A673 (cell line): Measurements from ENCODE around the gene RIBC2. TPM values are rescaled to one million over a fixed set of nuclear protein-coding genes. Genes with fewer than 3 reads are reported as not detected.

Experiments used
- BruUV-seq: library from RNA; stranded (reverse); fragments of 400-500 nt; replicated peaks from 2 replicates; lab custom pipeline; 2021; lab: Mats Ljungman, UMichigan
- CTCF ChIA-PET: fragments of 300-600 bp; sonication (Branson Sonifier 250); formaldehyde crosslinking; loops from one replicate; lab custom pipeline; 2022; ENCODE audit warnings: antibody characterized with exemption; lab: Charles Lee
- POLR2A ChIA-PET: fragments of 300-600 bp; sonication (Branson Sonifier 250); formaldehyde crosslinking; loops from one replicate; lab custom pipeline; 2022; ENCODE audit warnings: antibody characterized with exemption; ENCODE audit not compliant: low non-redundant PET; lab: Charles Lee
- DNase-seq: peaks from one replicate; pipeline ENCODE4 v3.0.0-alpha.2; 2015; ENCODE audit warnings: low spot score
- H3K27ac ChIP-seq: fragments of 200-600 bp; sonication (generic); 2 replicates; pipeline ENCODE4 v1.5.1; 2016; ENCODE audit warnings: mixed run types, low read depth, mild to moderate bottlenecking, mixed read lengths, antibody characterized with exemption, low read length; ENCODE audit not compliant: poor library complexity, severe bottlenecking
- H3K27me3 ChIP-seq: fragments of 200-600 bp; sonication (generic); replicated peaks from 2 replicates; pipeline ENCODE4 v1.6.1; 2017; ENCODE audit warnings: mixed run types, low read depth, mild to moderate bottlenecking, mixed read lengths, antibody characterized with exemption, low read length; ENCODE audit not compliant: insufficient read depth, poor library complexity
- H3K36me3 ChIP-seq: fragments of 200-600 bp; sonication (generic); 2 replicates; pipeline ENCODE4 v1.6.1; 2016; ENCODE audit warnings: mixed run types, mild to moderate bottlenecking, mixed read lengths, antibody characterized with exemption, low read length; ENCODE audit not compliant: insufficient read depth, poor library complexity, severe bottlenecking
- H3K4me1 ChIP-seq: fragments of 200-600 bp; sonication (generic); 2 replicates; pipeline ENCODE4 v1.6.1; 2017; ENCODE audit warnings: mixed run types, mild to moderate bottlenecking, mixed read lengths, antibody characterized with exemption, low read length; ENCODE audit not compliant: insufficient read depth, poor library complexity, severe bottlenecking
- H3K4me3 ChIP-seq: fragments of 200-600 bp; sonication (generic); 2 replicates; pipeline ENCODE4 v1.5.1; 2016; ENCODE audit warnings: low read depth, mixed run types, mild to moderate bottlenecking, mixed read lengths, low read length; ENCODE audit not compliant: poor library complexity, severe bottlenecking
- H3K9me3 ChIP-seq: fragments of 200-600 bp; sonication (generic); 2 replicates; pipeline ENCODE4 v1.6.1; 2016; ENCODE audit warnings: mixed run types, low read depth, mild to moderate bottlenecking, mixed read lengths, antibody characterized with exemption, low read length; ENCODE audit not compliant: poor library complexity, severe bottlenecking
- EZH2 ChIP-seq: fragments of 200-600 bp; sonication (generic); IDR thresholded peaks from 2 replicates; pipeline ENCODE4 v1.6.1; 2017; ENCODE audit warnings: borderline replicate concordance, low read depth, mild to moderate bottlenecking, mixed read lengths, antibody characterized with exemption, low read length; ENCODE audit not compliant: poor library complexity, severe bottlenecking
- intact Hi-C: fragments of 100-400 bp; cut with micrococcal nuclease; formaldehyde crosslinking; loops from one replicate; pipeline ENCODE4 v1.10.0; 2022; ENCODE audit not compliant: unreplicated experiment
- total RNA-seq: library from RNA; stranded (reverse); gene quantifications from 2 replicates; pipeline ENCODE4 v1.2.3, GENCODE V29; 2021
- TF ChIP-seq, protein P1 (sequence below): fragments of 300-800, 200-600 bp; sonication (generic); conservative IDR thresholded peaks from 2 replicates; pipeline ENCODE4 v1.5.1; 2017; ENCODE audit warnings: low read depth, mild to moderate bottlenecking, antibody characterized with exemption, low read length, moderate library complexity, mixed read lengths

RIBC2 gene
- total RNA-seq, 1 experiment from 2014 or later = 14.9 TPM

DNA sequence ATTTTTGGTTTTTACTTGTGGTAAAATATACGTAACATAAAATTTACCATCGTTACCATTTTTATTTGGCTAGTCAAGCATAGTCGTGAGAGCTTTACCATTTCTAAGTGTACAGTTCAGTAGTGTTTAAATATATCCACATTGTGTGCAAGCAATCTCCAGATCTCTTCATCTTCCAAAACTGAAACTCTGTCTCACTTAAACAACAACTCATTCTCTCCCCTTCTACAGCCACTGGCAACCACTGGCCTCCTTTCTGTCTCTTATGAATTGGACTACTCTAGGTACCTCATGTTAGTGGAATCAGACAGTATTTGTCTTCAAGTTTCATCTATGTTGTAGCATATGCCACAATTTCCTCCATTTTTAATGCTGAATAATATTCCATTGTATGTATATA is 37.5 kb upstream of the RIBC2 start:
- ChIA-PET POLR2A (no interaction called here), CTCF (no interaction called here)
- no peak for DNase-seq
- intact Hi-C loops = no loop called here
- BruUV-seq = no TSS peak
- Histone ChIP-seq H3K4me3 (no peak overlapping the region), H3K9me3 (no peaks in the 10 kb centered on the region), H3K36me3 (no peaks in the 10 kb centered on the region), H3K4me1 (no peaks in the 10 kb centered on the region), H3K27ac (no peak overlapping the region), H3K27me3 (no peaks in the 10 kb centered on the region)
- TF ChIP-seq EZH2 = no peak
- TF ChIP-seq, protein P1, sequence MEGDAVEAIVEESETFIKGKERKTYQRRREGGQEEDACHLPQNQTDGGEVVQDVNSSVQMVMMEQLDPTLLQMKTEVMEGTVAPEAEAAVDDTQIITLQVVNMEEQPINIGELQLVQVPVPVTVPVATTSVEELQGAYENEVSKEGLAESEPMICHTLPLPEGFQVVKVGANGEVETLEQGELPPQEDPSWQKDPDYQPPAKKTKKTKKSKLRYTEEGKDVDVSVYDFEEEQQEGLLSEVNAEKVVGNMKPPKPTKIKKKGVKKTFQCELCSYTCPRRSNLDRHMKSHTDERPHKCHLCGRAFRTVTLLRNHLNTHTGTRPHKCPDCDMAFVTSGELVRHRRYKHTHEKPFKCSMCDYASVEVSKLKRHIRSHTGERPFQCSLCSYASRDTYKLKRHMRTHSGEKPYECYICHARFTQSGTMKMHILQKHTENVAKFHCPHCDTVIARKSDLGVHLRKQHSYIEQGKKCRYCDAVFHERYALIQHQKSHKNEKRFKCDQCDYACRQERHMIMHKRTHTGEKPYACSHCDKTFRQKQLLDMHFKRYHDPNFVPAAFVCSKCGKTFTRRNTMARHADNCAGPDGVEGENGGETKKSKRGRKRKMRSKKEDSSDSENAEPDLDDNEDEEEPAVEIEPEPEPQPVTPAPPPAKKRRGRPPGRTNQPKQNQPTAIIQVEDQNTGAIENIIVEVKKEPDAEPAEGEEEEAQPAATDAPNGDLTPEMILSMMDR = no peak

DNA sequence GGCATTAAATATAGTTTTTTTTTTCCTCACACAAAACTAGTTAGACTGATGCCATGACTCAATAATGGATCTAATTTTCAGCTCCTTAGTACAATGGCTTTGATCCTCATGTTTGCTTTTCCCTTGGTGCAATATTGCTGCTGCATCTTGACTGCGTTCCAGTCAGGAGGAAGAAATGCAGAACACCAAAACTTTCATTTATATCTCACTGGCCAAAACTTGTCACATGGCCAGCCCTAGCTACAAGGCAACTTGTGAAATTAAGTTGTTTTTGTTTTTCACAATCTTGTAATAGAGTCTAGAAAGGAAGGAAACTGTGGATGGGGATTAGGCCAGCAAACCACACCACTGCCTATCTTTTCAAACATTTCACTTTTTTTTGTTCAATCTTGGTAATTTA is 36.8 kb upstream of the RIBC2 start:
- POLR2A ChIA-PET = no interaction called here
- no TSS peak for BruUV-seq

DNA sequence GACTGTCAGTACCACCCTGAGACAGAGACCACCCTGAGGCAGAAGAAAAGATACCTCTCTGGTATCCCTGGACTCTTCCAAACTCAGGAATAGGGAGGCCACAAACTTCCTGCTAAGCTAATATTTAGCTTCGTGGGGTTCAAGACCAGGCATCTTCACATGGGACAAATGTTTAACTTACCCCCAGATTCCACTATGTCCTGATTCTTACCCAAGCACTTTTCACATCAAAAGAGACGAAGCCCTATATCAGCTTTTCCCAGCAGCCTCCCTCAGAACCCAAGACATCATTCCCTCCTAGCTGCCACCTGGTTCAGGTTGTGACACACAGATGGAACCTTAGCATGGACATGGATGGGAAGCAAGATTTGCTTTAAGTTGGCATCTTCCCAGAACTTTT is 32.1 kb upstream of the RIBC2 start:
- Histone ChIP-seq H3K27ac (no peak overlapping the region), H3K4me1 (no peaks in the 10 kb centered on the region), H3K27me3 (peaks cover 5% of the 10 kb centered on the region), H3K36me3 (no peaks in the 10 kb centered on the region), H3K4me3 (no peak overlapping the region), H3K9me3 (no peaks in the 10 kb centered on the region)
- ChIA-PET CTCF (no interaction called here), POLR2A (no interaction called here)
- intact Hi-C loops = no loop called here
- DNase-seq = no peak
- BruUV-seq = no TSS peak
- TF ChIP-seq EZH2 = no peak
- TF ChIP-seq, protein P1 = no peak

More for the DNA sequence above, 36.8 kb upstream of the RIBC2 start:
- Histone ChIP-seq H3K27me3 (no peaks in the 10 kb centered on the region), H3K27ac (no peak overlapping the region), H3K4me1 (no peaks in the 10 kb centered on the region), H3K36me3 (no peaks in the 10 kb centered on the region), H3K4me3 (no peak overlapping the region), H3K9me3 (no peaks in the 10 kb centered on the region)
- DNase-seq = no peak
- CTCF ChIA-PET = no interaction called here
- TF ChIP-seq, protein P1 = no peak
- TF ChIP-seq EZH2 = no peak
- intact Hi-C loops = no loop called here
